IPS-NIHi7 (cell line): ENCODE data around the gene PTPN5.

ENCODE experiments used
- DNase-seq: peaks from one replicate; pipeline ENCODE4 v3.0.0; 2012; ENCODE audit warnings: mixed read lengths; ENCODE audit errors: extremely low spot score

PTPN5 gene

GRCh38 chr11:18739685-18740084, 51.9 kb downstream of the PTPN5 start:
- DNase-seq, result no peak

- no peak for DNase-seq
These were observed 54.0 kb downstream of the PTPN5 start for GRCh38 chr11:18737642-18738041.

GRCh38 chr11:18736590-18737148, 54.9 kb downstream of the PTPN5 start:
- DNase-seq, result peak; percentile 41

- no peak for DNase-seq
These were observed 58.4 kb downstream of the PTPN5 start for GRCh38 chr11:18733202-18733601.

GRCh38 chr11:18731949-18732821, 59.4 kb downstream of the PTPN5 start:
- peak; percentile 74 for DNase-seq

GRCh38 chr11:18731441-18731840, 60.2 kb downstream of the PTPN5 start:
- DNase-seq, result no peak

- DNase-seq, result no peak
These were observed 61.6 kb downstream of the PTPN5 start for GRCh38 chr11:18730020-18730419.

GRCh38 chr11:18729426-18729825, 62.2 kb downstream of the PTPN5 start:
- no peak for DNase-seq

GRCh38 chr11:18728658-18729057, 62.9 kb downstream of the PTPN5 start:
- DNase-seq, result no peak

GRCh38 chr11:18727479-18728236, 63.9 kb downstream of the PTPN5 start:
- peak; percentile 85 for DNase-seq

GRCh38 chr11:18726040-18726439, 65.6 kb downstream of the PTPN5 start, which contains the start of gene IGSF22:
Gene IGSF22, minus strand, starts transcription at chr11:18726188. Its CDS starts 1,952 bp downstream, at chr11:18724236.
- peak; percentile 41 for DNase-seq

- no peak for DNase-seq
These were observed 67.6 kb downstream of the PTPN5 start for GRCh38 chr11:18723991-18724390.

- no peak for DNase-seq
These were observed 69.3 kb downstream of the PTPN5 start for GRCh38 chr11:18722293-18722637.

- peak; percentile 82 for DNase-seq
These were observed 69.9 kb downstream of the PTPN5 start for GRCh38 chr11:18721561-18722292.

GRCh38 chr11:18720808-18721560, 70.6 kb downstream of the PTPN5 start:
- DNase-seq, result peak; percentile 91

GRCh38 chr11:18720091-18720807, 71.3 kb downstream of the PTPN5 start:
- no peak for DNase-seq

- DNase-seq, result no peak
These were observed 76.1 kb downstream of the PTPN5 start for GRCh38 chr11:18715476-18715875.

- no peak for DNase-seq
These were observed 77.2 kb downstream of the PTPN5 start for GRCh38 chr11:18714443-18714780.

- DNase-seq, result no peak
These were observed 77.8 kb downstream of the PTPN5 start for GRCh38 chr11:18713646-18714442.

- DNase-seq, result no peak
These were observed 81.1 kb downstream of the PTPN5 start for GRCh38 chr11:18710545-18710944.
